GM21423 (cell line): ENCODE data around the gene EXOC4.

ENCODE experiments used
- ATAC-seq: cut with Tn5 transposase; IDR thresholded peaks from one replicate; pipeline ENCODE4 v1.9.1; 2021; ENCODE audit warnings: mild to moderate bottlenecking, moderate library complexity; ENCODE audit not compliant: unreplicated experiment

The EXOC4 gene

DNA sequence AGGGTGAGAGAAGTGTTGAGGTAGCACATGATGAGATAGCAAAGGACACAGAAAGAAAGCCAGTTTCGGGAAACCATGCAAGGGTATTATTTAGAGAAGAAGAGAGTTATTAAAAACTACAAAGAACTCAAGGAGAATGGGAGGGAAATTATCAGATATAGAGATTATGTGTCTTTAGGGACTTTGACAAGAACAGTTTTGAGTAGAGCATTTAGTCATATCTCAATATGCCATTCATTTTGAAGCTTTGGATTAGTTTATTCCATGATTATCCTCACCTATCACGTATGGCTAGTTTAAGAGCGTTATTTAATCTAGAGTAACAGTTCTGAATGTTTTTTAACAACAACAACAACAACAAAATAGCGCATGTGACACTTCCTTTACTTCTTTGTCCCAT is 409.4 kb downstream of the EXOC4 start:
- ATAC-seq, result no peak

- ATAC-seq, result no peak
Observed at GRCh38 chr7:133662830-133663229, 410.0 kb downstream of the EXOC4 start.

DNA sequence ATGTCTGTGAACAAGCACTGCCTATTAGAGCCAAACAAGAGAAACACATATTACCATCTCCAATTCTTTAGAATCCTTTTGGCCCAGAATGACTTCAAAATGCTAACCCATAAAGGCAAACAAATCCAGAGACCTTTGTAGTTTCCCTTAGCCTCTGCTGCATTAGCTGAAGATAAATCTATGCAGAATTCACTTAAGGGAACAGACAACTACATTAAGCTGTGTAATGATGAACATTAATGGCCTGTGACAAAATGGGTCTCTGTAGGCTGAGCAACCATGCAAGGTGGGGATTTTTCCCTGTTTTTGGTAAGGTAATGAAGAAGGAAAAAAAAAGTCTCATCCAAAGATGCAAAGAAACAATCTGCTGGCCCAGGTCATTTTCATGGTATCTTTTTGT is 411.6 kb downstream of the EXOC4 start:
- no peak for ATAC-seq

- no peak for ATAC-seq
Observed at GRCh38 chr7:133668296-133669060, 415.6 kb downstream of the EXOC4 start.

GRCh38 chr7:133669061-133669455 is 416.2 kb downstream of the EXOC4 start:
- ATAC-seq, result no peak

DNA sequence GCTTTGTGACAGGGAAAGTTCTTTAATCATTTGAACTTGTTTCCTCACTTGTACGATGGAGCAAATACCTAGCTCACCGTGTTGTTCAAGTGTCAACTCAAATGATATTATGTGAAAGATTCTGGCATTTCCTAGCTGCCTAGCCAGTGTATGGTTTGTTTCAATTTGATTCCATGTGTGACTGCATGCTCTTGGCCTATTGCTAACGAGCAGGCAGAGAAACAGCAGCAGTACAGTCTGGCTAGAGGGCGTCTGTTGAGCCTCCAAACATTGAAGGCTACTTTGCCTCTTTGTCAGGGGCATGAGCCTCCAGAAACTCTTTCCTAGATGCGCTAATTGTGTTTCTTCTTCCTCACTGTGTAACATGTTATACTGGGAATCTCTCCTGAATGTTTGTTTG is 417.4 kb downstream of the EXOC4 start:
- ATAC-seq, result no peak

GRCh38 chr7:133672866-133673265 is 420.0 kb downstream of the EXOC4 start:
- ATAC-seq, result no peak

DNA sequence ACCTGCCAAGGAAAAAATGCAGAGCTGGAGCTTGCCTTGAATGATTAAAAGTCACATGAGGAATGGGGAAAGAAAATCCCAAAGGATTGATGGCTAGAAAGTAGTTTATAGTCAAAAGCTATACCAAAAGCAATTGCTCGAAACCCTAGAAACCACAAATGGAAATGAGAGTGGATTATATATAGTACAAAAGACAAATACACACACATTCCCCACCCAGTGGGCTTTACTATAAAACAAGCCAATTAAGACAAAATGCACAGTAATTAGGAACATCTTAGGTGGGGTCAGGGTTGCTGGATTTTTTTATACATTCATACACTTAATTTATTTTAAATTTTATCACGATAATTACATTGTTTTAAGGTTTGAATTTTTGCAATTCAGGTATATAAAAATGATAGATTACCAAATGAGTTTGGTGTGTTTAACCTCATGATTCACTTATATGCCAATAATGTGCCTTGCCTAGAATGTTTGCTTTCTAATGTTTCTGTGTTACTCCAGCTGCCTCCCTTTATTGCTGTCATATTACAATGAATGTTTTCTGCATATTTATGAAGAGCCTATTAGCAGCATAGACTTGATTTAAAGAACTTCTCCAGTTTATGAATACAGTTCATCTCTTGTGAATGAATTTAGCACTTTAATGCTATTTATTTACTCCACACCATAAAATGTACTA is 421.3 kb downstream of the EXOC4 start:
- ATAC-seq, result no peak

DNA sequence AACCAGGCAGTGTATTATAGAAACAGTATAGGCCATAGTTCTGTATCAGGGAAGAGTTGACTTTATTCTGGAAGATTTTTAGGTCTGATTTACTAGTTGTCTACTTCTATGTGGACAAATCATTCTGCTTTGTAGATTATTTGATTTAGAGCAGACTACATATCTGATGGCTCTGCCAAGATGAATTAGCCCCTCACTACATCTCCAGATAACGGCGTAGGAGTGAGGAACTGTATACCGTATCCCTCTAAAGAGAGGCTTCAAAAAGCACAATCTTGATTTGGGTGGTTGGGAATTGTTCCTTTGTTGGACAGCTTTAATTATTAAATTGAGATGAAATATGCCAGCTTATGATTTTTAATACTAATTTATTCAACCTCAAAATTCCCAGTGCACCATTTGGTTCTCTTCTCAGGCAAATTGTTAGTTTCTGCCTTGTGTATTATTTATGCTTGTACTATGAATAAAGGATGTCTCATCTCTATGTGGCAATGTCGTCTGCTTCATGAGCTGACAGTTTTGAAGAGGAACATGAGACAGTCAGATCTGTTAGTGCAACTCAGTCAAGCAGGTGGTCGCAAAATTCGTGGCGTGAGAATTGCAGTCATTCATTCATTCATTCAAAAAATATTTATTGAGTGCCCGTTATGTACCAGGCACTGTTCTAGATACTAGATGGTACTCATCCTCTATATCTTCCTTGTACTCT is 422.8 kb downstream of the EXOC4 start:
- no peak for ATAC-seq

GRCh38 chr7:133676805-133677370 is 424.0 kb downstream of the EXOC4 start:
- no peak for ATAC-seq

DNA sequence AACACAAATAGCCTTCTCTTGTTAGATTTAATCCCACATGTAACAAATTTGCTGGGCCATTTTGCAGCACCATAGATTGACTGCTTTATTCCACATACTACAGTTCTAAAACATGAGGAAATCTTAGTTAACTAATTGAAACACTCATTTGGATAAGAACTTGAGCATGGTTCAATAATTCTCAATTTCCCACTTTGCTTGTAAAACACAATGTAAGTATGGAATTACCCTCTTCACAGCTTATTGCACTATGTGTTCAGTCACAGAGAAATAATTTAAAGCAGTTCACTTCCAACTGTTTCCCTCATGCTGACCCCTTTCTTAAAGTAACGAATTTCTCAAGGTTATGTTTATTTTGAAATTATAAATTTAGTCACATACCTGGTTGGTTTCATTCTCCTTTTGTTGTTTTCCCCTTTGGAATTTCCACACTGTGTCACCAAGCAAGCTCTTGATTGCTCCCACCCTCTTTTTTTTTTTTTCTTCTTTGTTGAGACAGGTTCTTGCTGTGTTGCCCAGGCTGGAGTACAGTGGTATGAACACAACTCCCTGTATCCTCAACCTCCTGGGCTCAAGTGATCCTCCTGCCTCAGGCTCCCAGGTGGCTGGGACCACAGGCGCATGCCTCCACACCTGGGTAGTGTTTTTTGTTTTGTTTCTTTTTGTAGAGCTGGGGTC is 425.4 kb downstream of the EXOC4 start:
- no peak for ATAC-seq

GRCh38 chr7:133679977-133680376 is 427.1 kb downstream of the EXOC4 start:
- ATAC-seq, result no peak

DNA sequence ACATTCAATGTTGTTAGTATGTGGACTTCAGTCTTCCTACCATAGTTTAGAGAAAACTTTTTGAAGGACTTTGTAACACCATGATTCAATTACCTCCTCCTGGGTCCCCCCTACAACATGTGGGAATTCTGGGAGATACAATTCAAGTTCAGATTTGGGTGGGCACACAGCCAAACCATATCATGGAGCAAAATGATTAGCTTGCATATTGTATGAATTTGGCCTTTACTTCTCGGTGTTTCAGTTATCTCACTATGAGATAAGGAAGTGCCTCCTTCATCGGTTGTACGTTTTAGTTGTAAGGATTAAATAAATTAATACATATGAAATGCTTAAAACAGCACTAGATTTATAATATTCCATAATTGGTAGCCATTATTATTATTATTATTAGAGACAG is 428.7 kb downstream of the EXOC4 start:
- ATAC-seq, result no peak

GRCh38 chr7:133682364-133683181 is 429.7 kb downstream of the EXOC4 start:
- ATAC-seq, result no peak

DNA sequence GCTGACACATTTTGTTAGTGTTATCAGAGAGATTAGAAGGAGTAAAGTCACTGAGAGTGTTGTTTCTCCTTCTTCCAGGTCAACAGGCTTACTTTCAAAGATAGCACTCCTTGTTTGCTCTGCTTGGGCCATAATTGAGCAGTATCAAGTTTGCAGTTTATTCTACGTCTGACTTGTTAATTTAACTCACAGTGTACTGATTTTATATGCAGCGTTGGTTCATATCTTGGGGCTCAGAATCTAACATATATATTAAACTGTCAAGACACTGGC is 430.2 kb downstream of the EXOC4 start:
- ATAC-seq, result no peak

GRCh38 chr7:133688483-133689239 is 435.8 kb downstream of the EXOC4 start:
- ATAC-seq, result no peak

DNA sequence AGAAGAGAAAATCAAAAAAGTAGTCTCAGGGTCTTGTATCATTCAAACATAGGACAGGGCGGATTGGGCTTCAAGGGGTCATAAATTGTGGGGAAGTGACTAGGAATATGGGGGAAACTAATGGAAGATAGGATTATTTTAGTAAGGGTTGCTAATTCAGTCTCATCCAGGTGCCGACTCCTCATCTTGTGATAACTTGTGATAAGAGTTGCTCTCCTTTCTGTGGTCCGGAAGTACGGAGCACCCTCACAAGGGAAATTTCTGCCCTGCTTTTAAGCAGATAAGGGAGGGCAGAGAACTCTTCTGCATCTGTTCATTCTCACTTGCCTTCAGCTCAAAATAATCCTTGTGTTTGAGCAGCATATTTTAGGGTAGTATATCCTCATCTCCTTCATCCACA is 437.9 kb downstream of the EXOC4 start:
- ATAC-seq, result no peak

- no peak for ATAC-seq
Observed at GRCh38 chr7:133691727-133692610, 439.1 kb downstream of the EXOC4 start.

DNA sequence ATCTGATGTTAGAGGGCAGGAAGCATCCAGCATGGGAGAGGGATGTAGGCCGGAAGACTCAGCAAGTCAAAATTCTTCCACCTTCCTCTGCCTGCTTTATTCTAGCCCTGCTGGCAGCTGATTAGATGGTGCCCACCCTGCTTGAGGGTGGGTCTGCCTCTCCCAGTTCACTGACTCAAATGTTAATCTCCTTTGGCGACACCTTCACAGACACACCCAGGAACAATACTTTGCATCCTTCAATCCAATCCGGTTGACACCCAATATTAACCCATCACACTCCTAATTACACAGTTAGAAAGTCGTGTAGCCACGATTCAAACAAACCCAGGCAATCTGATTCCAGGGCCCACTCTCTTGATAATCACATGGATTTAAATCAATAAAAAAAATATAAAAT is 440.4 kb downstream of the EXOC4 start:
- no peak for ATAC-seq
